HAP-1 (cell line): ENCODE results near the gene PPP3CB.
A peak's percentile ranks its signal among the peaks of the same experiment; 100 is the strongest.

Source experiments
- DNase-seq, 2 experiments: peaks; one replicate each; pipeline ENCODE4 v3.0.0-alpha.2; 2016 to 2020; ENCODE audit warnings: low spot score in 2 of 2
- H3K27me3 ChIP-seq: fragments of 250-450 bp; sonication (Bioruptor Pico); 2 replicates; pipeline ENCODE4 v1.5.1; 2020; ENCODE audit warnings: low read depth, mild to moderate bottlenecking, moderate library complexity
- H3K36me3 ChIP-seq: fragments of 250-450 bp; sonication (Bioruptor Pico); replicated peaks from 2 replicates; pipeline ENCODE4 v1.5.1; 2020; ENCODE audit warnings: mild to moderate bottlenecking
- H3K4me1 ChIP-seq: fragments of 250-450 bp; sonication (Bioruptor Pico); 2 replicates; pipeline ENCODE4 v1.5.1; 2020; ENCODE audit warnings: mild to moderate bottlenecking
- H3K4me3 ChIP-seq: fragments of 250-450 bp; sonication (Bioruptor Pico); 2 replicates; pipeline ENCODE4 v1.5.1; 2020; ENCODE audit warnings: mild to moderate bottlenecking, moderate library complexity
- H3K9me3 ChIP-seq: fragments of 250-450 bp; sonication (Bioruptor Pico); 2 replicates; pipeline ENCODE4 v1.5.1; 2020; ENCODE audit warnings: mild to moderate bottlenecking, moderate library complexity
- in situ Hi-C: fragments of 300-500 bp; cut with MboI; formaldehyde crosslinking; loops from 3 replicates; pipeline ENCODE4 v1.14.3; 2020; ENCODE audit warnings: low sequenced_read_pairs, inconsistent platforms, mixed read lengths

Gene PPP3CB

DNA sequence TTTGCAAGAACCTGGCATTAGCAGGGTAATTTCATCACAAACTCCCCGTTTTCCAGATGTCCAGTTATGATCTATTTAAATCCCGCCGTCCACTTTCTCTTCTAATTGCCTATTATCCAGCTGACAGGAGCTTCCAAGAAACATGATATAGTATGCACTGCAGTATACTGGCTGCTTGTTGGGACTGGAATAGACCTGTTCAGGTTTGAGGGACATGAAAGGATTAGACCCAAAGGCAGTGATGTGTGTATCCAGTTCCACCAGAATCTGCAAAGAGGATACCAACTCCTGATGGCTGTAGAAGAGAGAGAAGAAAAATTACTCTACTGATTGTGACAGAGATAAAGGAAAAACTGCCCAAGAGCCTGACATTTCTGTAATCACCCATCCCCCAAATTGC lies 71.3 kb downstream of the PPP3CB start:
- H3K4me1 ChIP-seq = no peaks in the 10 kb centered on the region
- no peak overlapping the region for H3K4me3 ChIP-seq
- DNase-seq = no peak
- no peaks in the 10 kb centered on the region for H3K27me3 ChIP-seq
- in situ Hi-C loops = no loop called here
- H3K9me3 ChIP-seq = no peaks in the 10 kb centered on the region
- H3K36me3 ChIP-seq = peaks cover 17% of the 10 kb centered on the region

DNA sequence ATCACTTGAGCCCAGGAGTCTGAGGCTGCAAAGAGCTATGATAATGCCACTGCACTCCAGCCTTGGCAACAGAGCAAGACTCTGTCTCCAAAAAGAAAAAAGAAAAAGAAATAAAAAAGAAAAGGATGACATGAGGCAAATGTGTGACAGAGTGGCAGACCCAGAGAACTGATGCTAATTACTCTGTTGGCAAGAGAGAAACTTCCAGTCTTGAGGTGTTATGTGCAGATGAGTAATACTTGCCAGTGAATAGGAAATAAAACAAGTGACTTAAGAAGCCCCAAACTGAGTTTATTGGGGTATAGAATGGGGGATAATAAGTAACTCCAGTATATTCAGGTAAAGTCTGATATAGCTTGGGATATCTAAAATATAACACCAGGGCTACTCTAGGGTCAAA lies 72.5 kb downstream of the PPP3CB start:
- Histone ChIP-seq H3K4me1 (no peaks in the 10 kb centered on the region), H3K4me3 (no peak overlapping the region)
- in situ Hi-C loops = no loop called here

DNA sequence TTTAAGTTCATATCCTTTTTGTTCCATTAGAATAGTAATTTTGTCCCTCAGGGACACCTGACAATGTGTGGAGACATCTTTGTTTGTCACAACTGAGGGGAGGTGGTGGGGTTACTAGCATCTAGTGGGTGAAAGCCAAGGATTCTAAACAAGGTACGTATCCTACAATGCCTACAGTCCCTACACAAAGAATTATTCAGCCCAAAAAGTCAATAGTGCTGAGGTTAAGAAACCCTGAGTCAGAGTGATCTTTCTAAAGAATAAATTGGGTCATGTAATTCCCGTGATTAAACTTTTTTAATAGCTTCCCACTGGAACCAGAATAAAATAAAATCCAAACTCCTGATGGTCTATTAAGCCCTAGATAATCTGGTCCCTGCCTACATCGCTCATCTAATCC lies 79.3 kb downstream of the PPP3CB start:
- peaks cover 6% of the 10 kb centered on the region; the same call in 1 of the 2 replicates for H3K4me1 ChIP-seq
- no peak for DNase-seq

More for the DNA sequence above, 72.5 kb downstream of the PPP3CB start:
- no peaks in the 10 kb centered on the region for H3K9me3 ChIP-seq
- no peaks in the 10 kb centered on the region for H3K27me3 ChIP-seq
- H3K36me3 ChIP-seq = peaks cover 17% of the 10 kb centered on the region
- no peak for DNase-seq

DNA sequence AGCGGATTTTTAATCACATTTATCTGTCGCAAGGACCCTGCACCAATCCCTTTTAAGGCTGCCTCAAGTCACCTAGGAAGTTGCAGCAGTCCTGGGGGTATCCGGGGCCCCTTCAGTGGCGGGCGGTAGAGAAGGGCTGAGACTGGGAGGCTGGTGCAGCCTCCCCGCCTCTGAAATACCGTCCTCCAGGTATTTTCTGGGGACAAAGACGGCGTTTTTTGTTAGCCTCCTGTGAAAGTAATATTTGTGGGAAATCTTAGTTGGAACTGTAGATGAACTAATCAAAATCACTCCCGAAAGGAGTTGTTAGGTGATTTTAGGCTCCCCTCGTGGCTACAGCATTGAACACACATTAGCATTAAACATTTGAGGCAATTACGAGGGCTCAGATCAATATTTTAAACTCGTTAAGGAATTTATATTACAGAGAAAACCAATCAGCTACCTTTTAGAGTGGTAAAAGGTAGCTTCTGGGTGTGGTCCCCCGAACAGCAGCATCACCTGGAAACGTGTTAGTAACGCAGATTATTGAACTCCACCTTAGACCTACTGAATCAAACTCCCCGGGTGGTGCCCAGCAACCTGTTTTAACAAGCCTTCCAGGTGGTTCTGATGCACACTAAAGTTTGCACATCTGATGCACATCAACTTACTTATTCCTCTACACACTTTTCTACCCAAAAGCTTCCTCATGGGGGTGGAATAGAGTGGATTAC lies 81.4 kb downstream of the PPP3CB start:
- in situ Hi-C loops = no loop called here
- no peaks in the 10 kb centered on the region for H3K36me3 ChIP-seq
- peak overlapping the region; percentile 96 for H3K4me3 ChIP-seq
- H3K4me1 ChIP-seq = peaks cover 6% of the 10 kb centered on the region; the same call in 1 of the 2 replicates
- no peak for DNase-seq
- H3K9me3 ChIP-seq = no peaks in the 10 kb centered on the region
- no peaks in the 10 kb centered on the region for H3K27me3 ChIP-seq

More for the DNA sequence above, 79.3 kb downstream of the PPP3CB start:
- H3K4me3 ChIP-seq = no peak overlapping the region
- H3K27me3 ChIP-seq = no peaks in the 10 kb centered on the region
- H3K36me3 ChIP-seq = no peaks in the 10 kb centered on the region
- H3K9me3 ChIP-seq = no peaks in the 10 kb centered on the region
- in situ Hi-C loops = no loop called here

GRCh38 chr10:73413528-73414229 lies 82.1 kb downstream of the PPP3CB start, which contains the start of gene ANXA7:
Gene ANXA7, minus strand, starts transcription at chr10:73414058. Its CDS starts 13,202 bp downstream, at chr10:73400856.
- in situ Hi-C loops = no loop called here
- Histone ChIP-seq H3K4me1 (peaks cover 6% of the 10 kb centered on the region; the same call in 1 of the 2 replicates), H3K36me3 (no peaks in the 10 kb centered on the region), H3K4me3 (peak within 1 kb of the TSS; percentile 96), H3K9me3 (no peaks in the 10 kb centered on the region), H3K27me3 (no peaks in the 10 kb centered on the region)
- peak; percentile 92 to 97 for DNase-seq

DNA sequence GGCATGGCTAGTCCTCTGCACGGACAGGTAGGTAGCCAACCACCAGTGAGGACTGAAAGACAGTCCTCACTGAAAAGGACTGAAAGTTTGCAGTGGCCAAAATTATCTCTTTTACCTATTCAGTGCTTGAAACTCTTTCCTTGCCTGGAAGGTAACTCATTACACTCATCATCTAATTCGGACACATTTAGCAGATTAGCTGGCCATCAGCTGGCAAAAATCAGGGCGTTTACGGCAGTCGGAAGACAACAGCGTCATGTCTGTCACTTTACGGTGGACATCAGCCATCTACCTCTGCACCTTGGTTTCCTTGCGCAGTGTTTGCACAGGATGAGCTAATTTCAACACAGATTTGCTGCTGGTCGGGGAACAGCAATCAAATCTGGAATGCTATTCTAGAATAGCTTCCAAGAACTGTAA lies 82.7 kb downstream of the PPP3CB start:
- in situ Hi-C loops = no loop called here
- H3K4me3 ChIP-seq = peak overlapping the region; percentile 96
- no peaks in the 10 kb centered on the region for H3K9me3 ChIP-seq
- peak; percentile 55 to 56 for DNase-seq
- no peaks in the 10 kb centered on the region for H3K27me3 ChIP-seq
- H3K36me3 ChIP-seq = no peaks in the 10 kb centered on the region
- H3K4me1 ChIP-seq = peaks cover 6% of the 10 kb centered on the region; the same call in 1 of the 2 replicates

- in situ Hi-C loops = no loop called here
- no peaks in the 10 kb centered on the region; the same call in 1 of the 2 replicates for H3K36me3 ChIP-seq
- DNase-seq = no peak
- no peaks in the 10 kb centered on the region for H3K27me3 ChIP-seq
- no peak overlapping the region for H3K4me3 ChIP-seq
- no peaks in the 10 kb centered on the region for H3K9me3 ChIP-seq
- H3K4me1 ChIP-seq = peaks cover 6% of the 10 kb centered on the region; the same call in 1 of the 2 replicates
Observed at GRCh38 chr10:73410897-73411296, 84.9 kb downstream of the PPP3CB start.

DNA sequence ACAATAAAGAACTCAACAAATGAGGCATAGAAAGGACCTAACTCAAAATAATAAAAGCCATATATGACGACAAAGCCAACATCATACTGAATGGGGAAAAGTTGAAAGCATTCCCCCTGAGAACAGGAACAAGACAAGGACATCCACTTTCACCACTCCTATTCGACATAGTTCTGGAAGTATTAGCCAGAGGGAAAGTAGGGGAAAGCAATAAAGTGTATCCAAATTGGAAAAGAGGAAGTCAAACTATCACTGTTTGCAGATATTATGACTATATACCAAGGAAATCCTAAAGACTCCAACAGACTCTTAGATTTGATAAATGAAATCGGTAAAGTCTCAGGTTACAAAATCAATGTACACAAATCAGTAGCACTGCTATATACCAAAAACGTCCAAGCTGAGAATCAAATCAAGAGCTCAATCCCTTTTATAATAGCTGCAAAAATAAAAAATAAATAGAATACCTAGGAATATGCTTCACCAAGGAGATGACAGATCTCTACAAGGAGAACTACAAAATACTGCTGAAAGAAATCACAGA lies 86.8 kb downstream of the PPP3CB start:
- H3K27me3 ChIP-seq = no peaks in the 10 kb centered on the region
- H3K36me3 ChIP-seq = no peaks in the 10 kb centered on the region; the same call in 1 of the 2 replicates
- no peaks in the 10 kb centered on the region for H3K4me1 ChIP-seq
- no peak for DNase-seq
- in situ Hi-C loops = no loop called here
- no peaks in the 10 kb centered on the region for H3K9me3 ChIP-seq
- no peak overlapping the region for H3K4me3 ChIP-seq

DNA sequence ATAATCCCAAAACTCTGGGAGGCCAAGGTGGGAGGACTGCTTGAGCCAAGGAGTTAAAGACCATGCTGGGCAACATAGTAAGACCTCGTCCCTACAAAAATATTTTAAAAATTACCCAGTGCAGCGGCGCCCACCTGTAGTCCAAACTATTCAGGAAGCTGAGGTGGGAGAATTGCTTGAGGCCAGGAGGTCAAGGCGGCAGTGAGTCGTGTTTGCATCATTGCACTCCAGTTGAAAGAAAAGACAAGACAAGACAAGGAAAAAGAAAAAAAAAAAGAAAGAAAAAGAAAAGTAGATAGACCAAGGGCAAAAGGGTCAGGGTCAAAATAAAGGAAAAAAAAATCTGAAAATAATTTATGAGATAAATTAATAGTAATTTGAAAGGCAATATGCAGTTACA lies 87.8 kb downstream of the PPP3CB start:
- no peaks in the 10 kb centered on the region for H3K4me1 ChIP-seq
- no peaks in the 10 kb centered on the region; the same call in 1 of the 2 replicates for H3K36me3 ChIP-seq
- H3K27me3 ChIP-seq = no peaks in the 10 kb centered on the region
- H3K9me3 ChIP-seq = no peaks in the 10 kb centered on the region
- no peak for DNase-seq
- H3K4me3 ChIP-seq = no peak overlapping the region
- in situ Hi-C loops = no loop called here

GRCh38 chr10:73407495-73407894 lies 88.3 kb downstream of the PPP3CB start:
- no peak for DNase-seq
- no peaks in the 10 kb centered on the region; the same call in 1 of the 2 replicates for H3K36me3 ChIP-seq
- H3K9me3 ChIP-seq = no peaks in the 10 kb centered on the region
- no peak overlapping the region for H3K4me3 ChIP-seq
- no peaks in the 10 kb centered on the region for H3K4me1 ChIP-seq
- in situ Hi-C loops = no loop called here
- no peaks in the 10 kb centered on the region for H3K27me3 ChIP-seq

DNA sequence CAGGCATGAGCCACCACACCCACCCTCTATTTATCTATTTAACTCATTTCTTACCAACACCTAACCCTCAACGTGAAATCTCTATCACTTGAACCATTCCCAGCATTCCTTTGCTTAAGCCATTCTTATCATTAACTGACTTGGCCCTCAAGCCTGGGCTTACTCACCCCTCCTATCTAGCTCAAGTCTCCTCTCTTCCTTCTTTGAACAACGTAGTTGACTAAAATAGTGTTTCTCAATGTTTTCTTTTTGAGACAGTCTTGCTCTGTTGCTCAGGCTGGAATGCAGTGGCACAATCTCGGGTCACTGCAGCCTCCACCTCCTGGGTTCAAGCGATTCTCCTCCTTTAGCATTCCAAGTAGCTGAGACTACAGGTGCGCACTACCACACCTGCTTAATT lies 89.0 kb downstream of the PPP3CB start:
- DNase-seq = no peak
- H3K9me3 ChIP-seq = no peaks in the 10 kb centered on the region
- H3K36me3 ChIP-seq = no peaks in the 10 kb centered on the region; the same call in 1 of the 2 replicates
- no peaks in the 10 kb centered on the region for H3K4me1 ChIP-seq
- in situ Hi-C loops = no loop called here
- H3K27me3 ChIP-seq = no peaks in the 10 kb centered on the region
- no peak overlapping the region for H3K4me3 ChIP-seq

DNA sequence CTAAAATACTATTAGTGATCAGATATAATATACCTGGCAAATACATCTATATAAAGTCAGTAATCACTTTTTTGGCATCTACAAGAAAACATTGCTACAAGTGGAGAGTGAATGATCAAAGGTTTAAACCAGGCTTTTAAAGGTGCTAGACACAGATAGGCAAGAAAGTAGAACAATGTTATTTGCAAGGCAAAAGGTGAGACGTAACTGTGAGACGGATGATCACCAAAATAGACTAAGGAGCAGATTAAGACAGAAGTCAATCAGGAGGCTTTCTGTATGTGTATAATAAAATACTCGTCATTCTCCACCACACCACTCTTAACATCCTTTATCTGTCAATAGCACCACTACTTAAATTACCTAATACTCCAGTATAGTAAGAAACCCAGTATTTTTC lies 90.3 kb downstream of the PPP3CB start:
- no peaks in the 10 kb centered on the region; the same call in 1 of the 2 replicates for H3K36me3 ChIP-seq
- in situ Hi-C loops = no loop called here
- H3K4me1 ChIP-seq = no peaks in the 10 kb centered on the region
- no peaks in the 10 kb centered on the region for H3K27me3 ChIP-seq
- no peaks in the 10 kb centered on the region for H3K9me3 ChIP-seq
- H3K4me3 ChIP-seq = no peak overlapping the region
- DNase-seq = no peak

DNA sequence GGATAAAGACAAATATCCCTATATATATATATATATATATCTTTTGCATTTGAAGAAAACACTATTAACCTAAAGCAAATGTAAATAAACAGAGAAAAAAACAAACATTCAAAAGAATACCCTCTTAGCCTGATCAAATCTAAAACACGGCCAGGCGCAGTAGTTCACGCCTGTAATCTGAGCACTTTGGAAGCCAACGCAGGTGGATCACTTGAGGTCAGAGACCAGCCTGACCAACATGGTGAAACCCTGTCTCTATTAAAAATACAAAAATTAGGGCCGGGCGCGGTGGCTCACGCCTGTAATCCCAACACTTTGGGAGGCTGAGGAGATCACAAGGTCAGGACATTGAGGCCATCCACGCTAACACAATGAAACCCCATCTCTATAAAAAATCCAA lies 91.1 kb downstream of the PPP3CB start:
- no peaks in the 10 kb centered on the region; the same call in 1 of the 2 replicates for H3K36me3 ChIP-seq
- in situ Hi-C loops = no loop called here
- H3K4me3 ChIP-seq = no peak overlapping the region
- no peaks in the 10 kb centered on the region for H3K27me3 ChIP-seq
- DNase-seq = no peak
- no peaks in the 10 kb centered on the region for H3K4me1 ChIP-seq
- no peaks in the 10 kb centered on the region for H3K9me3 ChIP-seq

GRCh38 chr10:73401636-73402035 lies 94.2 kb downstream of the PPP3CB start:
- in situ Hi-C loops = no loop called here
- no peak overlapping the region for H3K4me3 ChIP-seq
- H3K4me1 ChIP-seq = no peaks in the 10 kb centered on the region
- peaks cover 4% of the 10 kb centered on the region for H3K36me3 ChIP-seq
- no peaks in the 10 kb centered on the region for H3K27me3 ChIP-seq
- DNase-seq = no peak
- no peaks in the 10 kb centered on the region for H3K9me3 ChIP-seq
